Suprapubic skin (tissue), 4 donors: ENCODE data around the gene AKIP1. TPM values are rescaled to one million over a fixed set of nuclear protein-coding genes. Genes with fewer than 3 reads are reported as not detected.
A peak's percentile ranks its signal among the peaks of the same experiment; 100 is the strongest.
"Not testable (repeated sequence)": the region's sequence is repeated elsewhere in the genome, so short reads cannot be mapped to it uniquely, and the experiment has no call there.

ENCODE experiments used
- DNase-seq, 2 donors: peaks; one replicate each; pipeline ENCODE4 v3.0.0-alpha.2; 2019; ENCODE audit warnings: low spot score in 2 of 2
- H3K27ac ChIP-seq: fragments of 200-600 bp; sonication (generic); one replicate; pipeline ENCODE4 v1.5.1; 2019
- H3K27me3 ChIP-seq: fragments of 200-600 bp; sonication (generic); one replicate; pipeline ENCODE4 v1.5.1; 2019
- H3K36me3 ChIP-seq: fragments of 200-600 bp; sonication (generic); one replicate; pipeline ENCODE4 v1.5.1; 2019
- H3K4me1 ChIP-seq: fragments of 200-600 bp; sonication (generic); one replicate; pipeline ENCODE4 v1.5.1; 2019
- H3K4me3 ChIP-seq: fragments of 200-600 bp; sonication (generic); one replicate; pipeline ENCODE4 v1.5.1; 2019; ENCODE audit warnings: mild to moderate bottlenecking
- H3K9me3 ChIP-seq: fragments of 200-600 bp; sonication (generic); one replicate; pipeline ENCODE4 v1.5.1; 2019
- EP300 ChIP-seq: sonication (generic); formaldehyde crosslinking; IDR thresholded peaks from one replicate; pipeline ENCODE4 v1.6.1; 2017; ENCODE audit warnings: antibody characterized with exemption
- POLR2A ChIP-seq, 2 donors: fragments of 450-650 bp; IDR thresholded peaks; one replicate each; pipeline ENCODE4 v1.6.1; 2017; ENCODE audit warnings: antibody characterized with exemption in 2 of 2, mild to moderate bottlenecking in 2 of 2, moderate library complexity in 2 of 2
- POLR2AphosphoS5 ChIP-seq, 3 donors: sonication (generic); formaldehyde crosslinking; IDR thresholded peaks; one replicate each; pipeline ENCODE4 v1.6.1; 2017; ENCODE audit warnings: antibody characterized with exemption in 3 of 3
- WGBS: methylation state at CpG from one replicate; pipeline ENCODE4 v1.1.5; 2018; 5-methylcytosine and 5-hydroxymethylcytosine counted together
- total RNA-seq, 4 donors: library from RNA; depleted of rRNA; stranded (reverse); fragments of >200 nt; gene quantifications; one replicate each; pipeline ENCODE4 v1.1.0, GENCODE V29; 2016
- TF ChIP-seq, protein P1 (sequence below), 2 donors: fragments of 200-600 bp in 1 of 2; fragments of 450-650 bp in 1 of 2; sonication (generic) in 1 of 2; IDR thresholded peaks; one replicate each; pipeline ENCODE4 v1.5.1; 2016 to 2019; ENCODE audit warnings: antibody characterized with exemption in 2 of 2, mild to moderate bottlenecking in 1 of 2, moderate library complexity in 1 of 2

The AKIP1 gene
- total RNA-seq, 4 donors from 2014 or later, result 4.6 to 15.7 (median 11.3) TPM

DNA sequence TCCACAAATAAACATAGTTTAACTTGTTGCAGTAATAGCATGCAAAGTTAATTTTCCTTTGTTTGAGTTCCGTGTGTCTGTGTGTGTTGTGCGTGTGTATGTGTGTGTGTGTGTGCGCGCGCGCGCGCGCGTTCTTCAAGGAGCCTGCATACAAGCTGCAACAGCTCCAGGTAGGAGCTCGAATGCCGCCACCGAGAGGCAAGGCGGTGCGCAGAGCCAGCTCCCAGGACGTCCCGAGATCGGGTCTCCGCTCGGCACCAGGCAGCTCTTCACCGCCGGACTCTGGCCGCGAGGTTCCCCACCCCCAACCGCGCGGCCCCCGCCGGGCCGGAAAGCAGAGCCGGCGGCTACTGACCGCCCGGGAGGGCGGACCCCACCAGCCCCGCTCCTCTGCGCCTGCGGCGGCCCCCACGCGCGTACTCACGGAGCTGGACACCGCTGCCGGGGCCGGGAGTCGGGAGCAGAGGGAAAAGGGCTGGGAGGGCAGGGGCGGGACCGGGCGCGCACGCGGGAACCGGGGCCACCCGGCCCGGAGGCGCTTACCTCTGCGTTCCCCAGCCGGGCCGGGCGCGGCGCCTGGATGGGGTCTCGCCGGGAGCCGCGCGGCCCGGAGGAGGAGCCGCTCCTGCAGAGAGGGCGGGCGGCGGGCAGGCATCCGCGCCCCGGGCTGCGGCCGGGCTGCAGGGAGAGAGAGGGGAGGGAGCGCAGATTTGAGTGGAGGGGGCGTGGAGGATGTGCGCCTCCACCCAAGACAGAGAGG, 40.4 kb upstream of the AKIP1 start:
- 2% methylated on average over 17 of the region's 81 CpGs for WGBS
- H3K4me1 ChIP-seq, result peaks cover 24% of the 10 kb centered on the region
- peak; percentile 72 to 81 for DNase-seq
- H3K27me3 ChIP-seq, result no peaks in the 10 kb centered on the region
- peak overlapping the region; percentile 92 for H3K4me3 ChIP-seq
- TF ChIP-seq EP300, result no peak
- peak in 1 of 3 donors; percentile 2 for TF ChIP-seq POLR2AphosphoS5 (IDR thresholded peaks at IDR 0.05)
- TF ChIP-seq, protein P1, sequence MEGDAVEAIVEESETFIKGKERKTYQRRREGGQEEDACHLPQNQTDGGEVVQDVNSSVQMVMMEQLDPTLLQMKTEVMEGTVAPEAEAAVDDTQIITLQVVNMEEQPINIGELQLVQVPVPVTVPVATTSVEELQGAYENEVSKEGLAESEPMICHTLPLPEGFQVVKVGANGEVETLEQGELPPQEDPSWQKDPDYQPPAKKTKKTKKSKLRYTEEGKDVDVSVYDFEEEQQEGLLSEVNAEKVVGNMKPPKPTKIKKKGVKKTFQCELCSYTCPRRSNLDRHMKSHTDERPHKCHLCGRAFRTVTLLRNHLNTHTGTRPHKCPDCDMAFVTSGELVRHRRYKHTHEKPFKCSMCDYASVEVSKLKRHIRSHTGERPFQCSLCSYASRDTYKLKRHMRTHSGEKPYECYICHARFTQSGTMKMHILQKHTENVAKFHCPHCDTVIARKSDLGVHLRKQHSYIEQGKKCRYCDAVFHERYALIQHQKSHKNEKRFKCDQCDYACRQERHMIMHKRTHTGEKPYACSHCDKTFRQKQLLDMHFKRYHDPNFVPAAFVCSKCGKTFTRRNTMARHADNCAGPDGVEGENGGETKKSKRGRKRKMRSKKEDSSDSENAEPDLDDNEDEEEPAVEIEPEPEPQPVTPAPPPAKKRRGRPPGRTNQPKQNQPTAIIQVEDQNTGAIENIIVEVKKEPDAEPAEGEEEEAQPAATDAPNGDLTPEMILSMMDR (IDR thresholded peaks at IDR 0.05), result no peak
- TF ChIP-seq POLR2A (IDR thresholded peaks at IDR 0.05), result no peak
- no peaks in the 10 kb centered on the region for H3K36me3 ChIP-seq
- peak overlapping the region; percentile 90 for H3K27ac ChIP-seq
- no peaks in the 10 kb centered on the region for H3K9me3 ChIP-seq

DNA sequence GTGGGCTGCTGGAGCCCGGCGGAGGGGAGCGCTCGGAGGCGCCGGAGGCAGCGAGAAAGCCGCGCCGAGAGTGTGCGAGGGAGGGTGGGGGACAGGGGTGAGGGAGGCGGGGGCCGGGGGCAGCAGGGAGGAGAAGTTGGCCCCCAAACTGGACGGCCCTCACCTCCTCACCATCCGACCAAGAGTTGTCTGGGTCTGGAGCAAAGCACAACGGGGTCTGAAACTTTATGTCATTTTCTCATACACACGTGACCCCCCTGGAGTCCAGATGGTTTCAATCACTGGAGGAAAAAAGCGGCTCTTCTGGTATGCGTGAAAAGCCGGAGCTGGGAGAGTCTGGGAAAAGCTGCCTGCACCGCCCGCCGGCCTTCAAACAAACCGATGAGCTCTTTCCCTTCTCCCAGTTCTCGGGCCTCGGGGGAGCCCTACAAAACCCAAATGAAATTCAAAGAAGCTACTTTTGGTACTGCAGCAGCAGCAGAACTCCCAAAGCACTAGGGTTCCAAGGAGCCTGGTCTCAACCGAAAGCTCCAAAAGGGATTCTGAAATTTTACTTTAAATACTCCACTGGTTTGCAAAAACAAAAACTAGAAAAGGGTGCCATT, 39.7 kb upstream of the AKIP1 start:
- peak overlapping the region; percentile 90 for H3K27ac ChIP-seq
- WGBS, result 4% methylated on average over 21 of the region's 27 CpGs
- H3K9me3 ChIP-seq, result no peaks in the 10 kb centered on the region
- TF ChIP-seq POLR2AphosphoS5 (IDR thresholded peaks at IDR 0.05), result peak in 1 of 3 donors; percentile 13
- no peak for TF ChIP-seq POLR2A (IDR thresholded peaks at IDR 0.05)
- no peak for TF ChIP-seq EP300
- TF ChIP-seq, protein P1 (IDR thresholded peaks at IDR 0.05), result no peak
- peak; percentile 80 to 82 for DNase-seq
- no peaks in the 10 kb centered on the region for H3K36me3 ChIP-seq
- H3K27me3 ChIP-seq, result no peaks in the 10 kb centered on the region
- H3K4me1 ChIP-seq, result peaks cover 24% of the 10 kb centered on the region
- H3K4me3 ChIP-seq, result peak overlapping the region; percentile 92

DNA sequence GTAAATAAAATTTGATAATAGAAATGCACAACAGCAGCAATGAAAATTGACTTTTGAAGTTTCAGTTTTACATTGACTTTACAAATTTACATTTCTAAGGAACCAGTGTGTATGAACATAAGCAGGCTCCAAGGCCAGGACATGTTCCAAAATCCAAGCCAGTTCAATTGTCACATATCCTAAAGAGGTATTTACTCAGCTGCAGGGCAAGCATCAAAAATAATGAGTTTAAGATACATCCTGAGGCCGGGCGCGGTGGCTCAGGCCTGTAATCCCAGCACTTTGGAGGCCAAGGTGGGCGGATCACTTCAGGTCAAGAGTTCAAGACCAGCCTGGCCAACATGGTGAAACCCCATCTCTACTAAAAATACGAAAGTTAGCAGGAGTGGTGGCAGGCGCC, 39.0 kb upstream of the AKIP1 start:
- Histone ChIP-seq H3K4me3 (peak overlapping the region; percentile 92), H3K4me1 (peaks cover 23% of the 10 kb centered on the region), H3K9me3 (no peaks in the 10 kb centered on the region), H3K36me3 (no peaks in the 10 kb centered on the region), H3K27ac (peak overlapping the region; percentile 90), H3K27me3 (no peaks in the 10 kb centered on the region)
- no peak for DNase-seq
- 81% methylated on average over 6 of the region's 6 CpGs for WGBS
- TF ChIP-seq POLR2A (IDR thresholded peaks at IDR 0.05) (no peak), POLR2AphosphoS5 (IDR thresholded peaks at IDR 0.05) (no peak), EP300 (no peak)
- TF ChIP-seq, protein P1 (IDR thresholded peaks at IDR 0.05), result no peak

DNA sequence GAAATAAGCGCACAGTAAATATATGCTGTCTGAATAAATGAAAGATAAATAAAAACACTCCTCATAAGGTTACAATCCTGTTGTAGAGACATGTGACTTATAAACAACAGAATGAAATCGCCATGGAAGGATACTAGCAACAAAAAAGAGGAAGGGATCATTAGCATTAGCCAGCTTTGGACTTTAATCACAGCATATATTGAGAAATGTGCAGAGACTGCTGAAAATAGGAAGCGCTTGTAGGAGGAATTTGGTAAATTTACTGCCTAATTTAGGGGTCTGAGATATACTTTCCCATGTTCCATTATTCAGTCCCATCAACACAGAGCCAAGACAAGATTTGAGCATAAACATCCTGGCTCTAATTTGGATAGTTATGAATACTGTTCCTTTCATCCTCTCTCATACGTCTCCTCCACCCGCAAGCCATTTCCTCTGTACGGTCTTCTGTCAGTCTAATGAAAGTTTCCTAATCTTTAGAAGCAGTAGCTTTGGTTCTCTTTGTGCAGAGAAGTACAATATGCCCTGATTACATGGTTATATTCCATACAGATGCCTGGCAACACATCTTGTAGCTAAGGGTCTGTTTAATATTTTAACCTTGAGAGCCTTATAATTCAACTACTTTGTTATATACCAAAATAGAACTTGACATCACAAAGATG, 37.1 kb upstream of the AKIP1 start:
- TF ChIP-seq EP300 (no peak), POLR2AphosphoS5 (IDR thresholded peaks at IDR 0.05) (no peak), POLR2A (IDR thresholded peaks at IDR 0.05) (no peak)
- TF ChIP-seq, protein P1 (IDR thresholded peaks at IDR 0.05), result no peak
- Histone ChIP-seq H3K36me3 (no peaks in the 10 kb centered on the region), H3K9me3 (no peaks in the 10 kb centered on the region), H3K4me1 (peaks cover 12% of the 10 kb centered on the region), H3K27me3 (no peaks in the 10 kb centered on the region), H3K4me3 (no peak overlapping the region), H3K27ac (no peak overlapping the region)
- WGBS, result 55% methylated on average over 6 of the region's 6 CpGs
- DNase-seq, result no peak

DNA sequence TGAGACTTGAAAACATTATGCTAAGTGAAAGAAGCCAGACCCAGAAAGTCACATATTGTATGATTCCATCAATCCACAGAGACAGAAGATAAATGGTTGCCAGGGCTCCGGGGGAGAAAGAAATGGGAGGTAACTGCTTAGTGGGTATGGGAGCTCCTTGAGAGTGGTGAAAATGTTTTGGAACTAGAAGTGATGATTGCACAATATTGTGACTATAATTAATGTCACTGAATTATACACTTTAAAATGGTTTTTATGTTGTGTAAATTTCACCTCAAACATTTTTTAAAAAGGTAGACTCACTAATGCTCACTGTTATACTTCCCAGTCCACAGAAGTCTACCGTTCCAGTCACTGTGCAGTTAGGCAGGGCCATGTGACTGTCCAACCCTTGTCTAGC, 32.2 kb upstream of the AKIP1 start:
- H3K27me3 ChIP-seq, result no peaks in the 10 kb centered on the region
- no peak for DNase-seq
- no peaks in the 10 kb centered on the region for H3K36me3 ChIP-seq
- WGBS, result 92% methylated on average over 2 of the region's 2 CpGs
- no peak for TF ChIP-seq POLR2AphosphoS5 (IDR thresholded peaks at IDR 0.05)
- TF ChIP-seq, protein P1 (IDR thresholded peaks at IDR 0.05), result no peak
- no peak for TF ChIP-seq EP300
- TF ChIP-seq POLR2A (IDR thresholded peaks at IDR 0.05), result no peak
- H3K27ac ChIP-seq, result no peak overlapping the region
- H3K4me3 ChIP-seq, result no peak overlapping the region
- H3K4me1 ChIP-seq, result no peaks in the 10 kb centered on the region
- H3K9me3 ChIP-seq, result no peaks in the 10 kb centered on the region

DNA sequence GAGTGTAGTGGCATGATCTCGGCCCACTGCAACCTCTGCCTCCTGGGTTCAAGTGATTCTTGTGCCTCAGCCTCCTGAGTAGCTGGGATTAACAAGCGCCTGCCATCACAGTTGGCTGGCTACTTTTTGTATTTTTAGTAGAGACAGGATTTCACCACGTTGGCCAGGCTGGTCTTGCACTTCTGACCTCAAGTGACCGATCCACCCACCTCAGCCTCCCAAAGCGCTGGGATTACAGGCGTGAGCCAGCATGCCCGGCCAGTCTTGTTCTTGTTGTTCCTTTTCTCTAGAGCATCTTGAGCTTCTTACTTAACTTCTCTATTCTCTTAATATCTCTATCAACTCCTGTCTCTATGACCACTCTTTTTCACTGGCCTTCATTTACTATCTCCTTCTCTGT, 29.4 kb upstream of the AKIP1 start:
- WGBS, result 72% methylated on average over 7 of the region's 7 CpGs
- not testable (repeated sequence) for DNase-seq, H3K36me3 ChIP-seq, H3K4me1 ChIP-seq, H3K27me3 ChIP-seq, H3K4me3 ChIP-seq, H3K9me3 ChIP-seq, H3K27ac ChIP-seq
